GM12878 (cell line): Measurements from ENCODE around the gene GAR1. TPM values are rescaled to one million over a fixed set of nuclear protein-coding genes. Genes with fewer than 3 reads are reported as not detected.

Source experiments
- ATAC-seq: fragments of 200-7000 bp; cut with Tn5 transposase; 3 replicates; pipeline ENCODE4 v1.9.1; 2020; ENCODE audit warnings: mild to moderate bottlenecking, moderate library complexity
- BruUV-seq: library from RNA; stranded (reverse); fragments of 400-500 nt; replicated peaks from 2 replicates; lab custom pipeline; 2021; lab: Mats Ljungman, UMichigan
- CTCF ChIA-PET: fragments of 300-600 bp; sonication (Branson Sonifier 250); formaldehyde crosslinking; extraction: SDS; loops from one replicate; lab custom pipeline; 2021; ENCODE audit warnings: inconsistent platforms; lab: Yijun Ruan, JAX
- POLR2A ChIA-PET: fragments of 350-600 bp; formaldehyde crosslinking; extraction: SDS; loops from one replicate; lab custom pipeline; 2021; ENCODE audit warnings: inconsistent platforms; lab: Charles Lee
- RAD21 ChIA-PET: fragments of 300-600 bp; sonication (Branson Sonifier 250); formaldehyde crosslinking; loops from one replicate; lab custom pipeline; 2023; ENCODE audit warnings: antibody characterized with exemption; ENCODE audit not compliant: unreplicated experiment; lab: Charles Lee
- SMC1A ChIA-PET: fragments of 300-600 bp; sonication (Branson Sonifier 250); formaldehyde crosslinking; loops from one replicate; lab custom pipeline; 2023; ENCODE audit not compliant: unreplicated experiment, uncharacterized antibody; lab: Charles Lee
- DNase-seq: peaks from one replicate; pipeline ENCODE4 v3.0.0-alpha.2; 2011; ENCODE audit warnings: low read depth, low spot score
- FAIRE-seq: peaks from 3 replicates; lab custom pipeline; 2011; peaks lifted over from hg19 to GRCh38; lab: Jason Lieb, UNC
- H2AFZ ChIP-seq: 2 replicates; pipeline ENCODE4 v1.6.0; 2011; ENCODE audit warnings: low read depth, low read length, control low read depth; ENCODE audit not compliant: control insufficient read depth
- H3K27ac ChIP-seq: 2 replicates; pipeline ENCODE4 v1.5.1; 2011; ENCODE audit warnings: control low read depth; ENCODE audit not compliant: control insufficient read depth, insufficient read depth
- H3K27me3 ChIP-seq, 2 experiments: replicated peaks in 1 of 2; 2 replicates each; pipeline versions ENCODE4 v1.6.0 to v1.6.1; 2011; ENCODE audit warnings: low read length in 1 of 2; ENCODE audit not compliant: control insufficient read depth in 2 of 2, insufficient read depth in 2 of 2
- H3K36me3 ChIP-seq, 2 experiments: 2 replicates each; pipeline ENCODE4 v1.5.1; 2011; ENCODE audit warnings: low read length in 1 of 2; ENCODE audit not compliant: control insufficient read depth in 2 of 2, insufficient read depth in 2 of 2
- H3K4me1 ChIP-seq: 2 replicates; pipeline ENCODE4 v1.6.1; 2011; ENCODE audit warnings: mild to moderate bottlenecking, low read length, moderate library complexity, mixed read lengths; ENCODE audit not compliant: control insufficient read depth, insufficient read depth
- H3K4me2 ChIP-seq: 2 replicates; pipeline ENCODE4 v1.6.0; 2011; ENCODE audit warnings: control low read depth; ENCODE audit not compliant: control insufficient read depth, insufficient read depth
- H3K4me3 ChIP-seq: fragments of 200-600 bp; sonication (generic); 2 replicates; pipeline ENCODE4 v1.5.1; 2016
- H3K79me2 ChIP-seq: 2 replicates; pipeline ENCODE4 v1.6.0; 2011; ENCODE audit warnings: low read length; ENCODE audit not compliant: control insufficient read depth, insufficient read depth
- H3K9ac ChIP-seq: 2 replicates; pipeline ENCODE4 v1.8.0; 2011; ENCODE audit warnings: low read length, control low read depth, mixed read lengths; ENCODE audit not compliant: control insufficient read depth, insufficient read depth
- H3K9me3 ChIP-seq: replicated peaks from 3 replicates; pipeline ENCODE4 v1.5.1; 2011; ENCODE audit warnings: mild to moderate bottlenecking, low read length; ENCODE audit not compliant: control insufficient read depth, insufficient read depth
- H4K20me1 ChIP-seq: 2 replicates; pipeline ENCODE4 v1.6.0; 2011; ENCODE audit not compliant: control insufficient read depth, insufficient read depth
- DPF2 ChIP-seq: fragments of 450-650 bp; IDR thresholded peaks from 2 replicates; pipeline ENCODE4 v1.6.1; 2017; ENCODE audit warnings: mild to moderate bottlenecking
- EP300 ChIP-seq, 2 experiments: fragments of 150-350 bp in 1 of 2; IDR thresholded peaks; 2 replicates each; pipeline ENCODE4 v1.6.1; 2011 to 2012; ENCODE audit warnings: low read depth in 2 of 2, low read length in 2 of 2, borderline replicate concordance in 1 of 2, improper control_type of control experiment in 1 of 2, inconsistent platforms in 1 of 2; ENCODE audit not compliant: control insufficient read depth in 1 of 2
- NFXL1 ChIP-seq: fragments of 450-650 bp; IDR thresholded peaks from 2 replicates; pipeline ENCODE4 v1.6.1; 2017; ENCODE audit warnings: antibody characterized with exemption, mild to moderate bottlenecking, borderline replicate concordance
- WGBS: methylation state at CpG from one replicate; pipeline ENCODE4 v1.1.6; 2016; ENCODE audit warnings: low lambda C conversion rate; ENCODE audit not compliant: insufficient replicate concordance, insufficient coverage; ENCODE audit errors: missing lambda C conversion rate; 5-methylcytosine and 5-hydroxymethylcytosine counted together
- in situ Hi-C: fragments of 300-500 bp; cut with MboI; formaldehyde crosslinking; loops from 9 replicates; pipeline ENCODE4 v1.14.3; 2018; ENCODE audit warnings: mixed read lengths
- intact Hi-C: fragments of 100-400 bp; cut with micrococcal nuclease; formaldehyde crosslinking; loops from one replicate; pipeline ENCODE4 v1.14.2; 2022; ENCODE audit not compliant: unreplicated experiment
- polyA plus RNA-seq, 11 experiments: library from polyadenylated mRNA; depleted of rRNA in 4 of 11; unstranded in 6 of 11; stranded (reverse) in 5 of 11; fragments of >200 nt; fragmentation: Nextera tagmentation in 4 of 11; fragmentation: Illumina TruSeq in 1 of 11; extraction: Ambion mirVana in 4 of 11; extraction: Trizol in 1 of 11; gene quantifications; 1 replicate in 1 of 11; 2 replicates in 10 of 11; pipeline versions ENCODE4 v1.2.1 to v1.2.3, GENCODE V29; 2011 to 2016; ENCODE audit warnings: inconsistent platforms in 2 of 11, missing spikeins in 2 of 11, low read depth in 1 of 11
- total RNA-seq, 4 experiments: library from RNA; depleted of rRNA in 3 of 4; stranded (reverse); fragments of >200 nt in 3 of 4; fragmentation: Illumina TruSeq in 1 of 4; extraction: Trizol in 1 of 4; gene quantifications; 2 replicates each; pipeline versions ENCODE4 v1.2.1 to v1.2.3, GENCODE V29; 2013 to 2021
- TF ChIP-seq, protein P1 (sequence below): fragments of 450-650 bp; IDR thresholded peaks from 2 replicates; pipeline ENCODE4 v1.6.1; 2017; ENCODE audit warnings: low read depth, mild to moderate bottlenecking, moderate library complexity
- TF ChIP-seq, protein P2 (sequence below): IDR thresholded peaks from 2 replicates; pipeline ENCODE4 v1.6.1; 2011; ENCODE audit warnings: low read depth, low read length, improper control_type of control experiment, borderline replicate concordance

Gene GAR1
- total and polyA plus RNA-seq, 10 of the 15 experiments (the other 5 are each of a cell fraction or from before 2014, with no cell fraction given) = 11.7 to 76.3 (median 29.8) TPM

DNA sequence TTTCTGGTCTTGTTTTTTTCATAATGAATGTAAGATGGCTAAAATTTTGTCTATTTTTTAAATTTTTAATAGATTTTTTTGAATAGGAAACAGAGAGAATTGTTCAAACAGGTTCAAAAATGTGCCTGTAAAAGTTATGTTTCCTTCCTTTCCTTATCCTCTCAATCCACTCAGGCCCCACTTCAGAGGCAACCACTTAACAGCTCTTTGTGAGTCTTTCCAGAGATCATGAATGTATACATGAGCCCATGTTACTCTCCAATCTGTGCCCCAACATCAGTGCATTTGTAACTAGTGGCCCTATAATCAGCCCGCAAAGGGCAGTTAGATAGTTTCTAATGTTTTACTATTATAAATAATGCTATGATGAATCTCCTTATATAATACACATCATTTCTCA is 27.8 kb upstream of the GAR1 start:
- no peaks in the 10 kb centered on the region; a peak in 1 of 4 replicates for H3K27me3 ChIP-seq
- H3K36me3 ChIP-seq = no peaks in the 10 kb centered on the region
- no peak overlapping the region for H3K27ac ChIP-seq
- no peak overlapping the region for H2AFZ ChIP-seq
- SMC1A ChIA-PET = no interaction called here
- CTCF ChIA-PET = no interaction called here
- in situ Hi-C loops = no loop called here
- no peaks in the 10 kb centered on the region for H4K20me1 ChIP-seq
- POLR2A ChIA-PET = no interaction called here
- H3K4me3 ChIP-seq = no peak overlapping the region; the same call in 1 of the 2 replicates
- H3K4me2 ChIP-seq = no peak overlapping the region
- DNase-seq = no peak
- no peaks in the 10 kb centered on the region for H3K9me3 ChIP-seq
- no peak for ATAC-seq
- intact Hi-C loops = no loop called here
- TF ChIP-seq NFXL1 (no peak), DPF2 (no peak), EP300 (IDR thresholded peaks at IDR 0.05; ENCODE audit: borderline replicate concordance in 1 of 2, control insufficient read depth in 1 of 2, low read depth in 2 of 2, low read length in 2 of 2) (no peak)
- TF ChIP-seq, protein P1, sequence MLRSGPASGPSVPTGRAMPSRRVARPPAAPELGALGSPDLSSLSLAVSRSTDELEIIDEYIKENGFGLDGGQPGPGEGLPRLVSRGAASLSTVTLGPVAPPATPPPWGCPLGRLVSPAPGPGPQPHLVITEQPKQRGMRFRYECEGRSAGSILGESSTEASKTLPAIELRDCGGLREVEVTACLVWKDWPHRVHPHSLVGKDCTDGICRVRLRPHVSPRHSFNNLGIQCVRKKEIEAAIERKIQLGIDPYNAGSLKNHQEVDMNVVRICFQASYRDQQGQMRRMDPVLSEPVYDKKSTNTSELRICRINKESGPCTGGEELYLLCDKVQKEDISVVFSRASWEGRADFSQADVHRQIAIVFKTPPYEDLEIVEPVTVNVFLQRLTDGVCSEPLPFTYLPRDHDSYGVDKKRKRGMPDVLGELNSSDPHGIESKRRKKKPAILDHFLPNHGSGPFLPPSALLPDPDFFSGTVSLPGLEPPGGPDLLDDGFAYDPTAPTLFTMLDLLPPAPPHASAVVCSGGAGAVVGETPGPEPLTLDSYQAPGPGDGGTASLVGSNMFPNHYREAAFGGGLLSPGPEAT = no peak
- TF ChIP-seq, protein P2, sequence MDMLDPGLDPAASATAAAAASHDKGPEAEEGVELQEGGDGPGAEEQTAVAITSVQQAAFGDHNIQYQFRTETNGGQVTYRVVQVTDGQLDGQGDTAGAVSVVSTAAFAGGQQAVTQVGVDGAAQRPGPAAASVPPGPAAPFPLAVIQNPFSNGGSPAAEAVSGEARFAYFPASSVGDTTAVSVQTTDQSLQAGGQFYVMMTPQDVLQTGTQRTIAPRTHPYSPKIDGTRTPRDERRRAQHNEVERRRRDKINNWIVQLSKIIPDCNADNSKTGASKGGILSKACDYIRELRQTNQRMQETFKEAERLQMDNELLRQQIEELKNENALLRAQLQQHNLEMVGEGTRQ = no peak
- TF ChIP-seq, all 136 proteins: peak for 0
- no TSS peak for BruUV-seq
- H3K9ac ChIP-seq = no peak overlapping the region
- WGBS = 100% methylated on average over 1 of the region's 1 CpG
- no peak for FAIRE-seq
- no peaks in the 10 kb centered on the region for H3K79me2 ChIP-seq
- RAD21 ChIA-PET = no interaction called here
- H3K4me1 ChIP-seq = no peaks in the 10 kb centered on the region
